HCT116 (cell line): ENCODE results near the gene TRIL. TPM values are rescaled to one million over a fixed set of nuclear protein-coding genes. Genes with fewer than 3 reads are reported as not detected.

Experiments used
- ATAC-seq: fragments of 200-7000 bp; cut with Tn5 transposase; 2 replicates; pipeline ENCODE4 v1.9.1; 2020; ENCODE audit warnings: mild to moderate bottlenecking, moderate library complexity
- BruUV-seq: library from RNA; stranded (reverse); fragments of 400-500 nt; replicated peaks from 2 replicates; lab custom pipeline; 2021; lab: Mats Ljungman, UMichigan
- CTCF ChIA-PET: fragments of 300-600 bp; sonication (Branson Sonifier 250); formaldehyde crosslinking; loops from one replicate; lab custom pipeline; 2021; ENCODE audit warnings: antibody characterized with exemption; lab: Charles Lee
- POLR2A ChIA-PET: fragments of 300-600, 350-600 bp; sonication (Branson Sonifier 250); formaldehyde crosslinking; loops from one replicate; lab custom pipeline; 2021; ENCODE audit warnings: antibody characterized with exemption; lab: Charles Lee
- RAD21 ChIA-PET, 2 experiments: fragments of 300-600 bp; sonication (Branson Sonifier 250); formaldehyde crosslinking; loops; one replicate each; lab custom pipeline; 2023; ENCODE audit warnings: low total read pairs in 2 of 2; ENCODE audit not compliant: uncharacterized antibody in 2 of 2, unreplicated experiment in 2 of 2, low non-redundant PET in 1 of 2; lab: Charles Lee
- DNase-seq: peaks from one replicate; pipeline ENCODE4 v3.0.0-alpha.2; 2010; ENCODE audit warnings: low read depth, low spot score
- H2AFZ ChIP-seq: fragments of 200-600 bp; shearing (Covaris generic), sonication (generic); 2 replicates; pipeline ENCODE4 v1.6.1; 2017; ENCODE audit warnings: low read depth, mixed run types, mixed read lengths, antibody characterized with exemption, low read length; ENCODE audit not compliant: poor library complexity, severe bottlenecking
- H3K27ac ChIP-seq: 2 replicates; pipeline ENCODE4 v1.5.1; 2012; ENCODE audit warnings: low read depth, low read length
- H3K27me3 ChIP-seq: fragments of 200-600 bp; sonication (generic); 2 replicates; pipeline ENCODE4 v1.6.1; 2016; ENCODE audit warnings: mixed run types, low read length, mixed read lengths; ENCODE audit not compliant: insufficient read depth
- H3K36me3 ChIP-seq, 2 experiments: fragments of 200-500 bp in 1 of 2; fragments of 200-600 bp in 1 of 2; sonication (Bioruptor generic) in 1 of 2; sonication (generic) in 1 of 2; 2 replicates each; pipeline versions ENCODE4 v1.5.1 to v1.6.1; 2014 to 2016; ENCODE audit warnings: low read length in 2 of 2, inconsistent platforms in 1 of 2, mixed read lengths in 1 of 2, mixed run types in 1 of 2; ENCODE audit not compliant: insufficient read depth in 2 of 2, control insufficient read depth in 1 of 2
- H3K4me1 ChIP-seq, 2 experiments: fragments of 200-600 bp in 1 of 2; sonication (generic) in 1 of 2; 2 replicates each; pipeline versions ENCODE4 v1.5.1 to v1.6.1; 2012 to 2017; ENCODE audit warnings: low read length in 2 of 2, inconsistent platforms in 1 of 2, mild to moderate bottlenecking in 1 of 2, mixed read lengths in 1 of 2, mixed run types in 1 of 2, moderate library complexity in 1 of 2; ENCODE audit not compliant: insufficient read depth in 2 of 2, control insufficient read depth in 1 of 2
- H3K4me2 ChIP-seq: fragments of 200-600 bp; sonication (generic); 2 replicates; pipeline ENCODE4 v1.6.1; 2017; ENCODE audit warnings: mixed run types, low read length, mixed read lengths
- H3K4me3 ChIP-seq, 2 experiments: fragments of 200-600 bp in 1 of 2; sonication (generic) in 1 of 2; replicated peaks in 1 of 2; 2 replicates each; pipeline ENCODE4 v1.5.1; 2011 to 2016; ENCODE audit warnings: low read length in 2 of 2, control low read depth in 1 of 2, low read depth in 1 of 2, mild to moderate bottlenecking in 1 of 2, mixed read lengths in 1 of 2, mixed run types in 1 of 2
- H3K79me2 ChIP-seq: fragments of 200-600 bp; sonication (generic); 2 replicates; pipeline ENCODE4 v1.6.1; 2017; ENCODE audit warnings: mild to moderate bottlenecking, mixed run types, low read length, moderate library complexity, mixed read lengths; ENCODE audit not compliant: insufficient read depth
- H3K9ac ChIP-seq: fragments of 200-600 bp; sonication (generic); 2 replicates; pipeline ENCODE4 v1.6.1; 2016; ENCODE audit warnings: low read length, mixed read lengths
- H3K9me2 ChIP-seq: fragments of 200-600 bp; sonication (generic), shearing (Covaris generic); 2 replicates; pipeline ENCODE4 v1.6.1; 2017; ENCODE audit warnings: mixed run types, mild to moderate bottlenecking, moderate library complexity; ENCODE audit not compliant: insufficient read depth
- H3K9me3 ChIP-seq, 2 experiments: fragments of 200-500 bp in 1 of 2; fragments of 200-600 bp in 1 of 2; sonication (Bioruptor generic) in 1 of 2; sonication (generic) in 1 of 2; 2 replicates each; pipeline ENCODE4 v1.6.1; 2014 to 2017; ENCODE audit warnings: low read length in 2 of 2, mixed read lengths in 2 of 2, inconsistent platforms in 1 of 2, low read depth in 1 of 2, mild to moderate bottlenecking in 1 of 2, mixed run types in 1 of 2, moderate library complexity in 1 of 2; ENCODE audit not compliant: control insufficient read depth in 1 of 2, insufficient read depth in 1 of 2
- H4K20me1 ChIP-seq: fragments of 200-600 bp; sonication (generic), shearing (Covaris generic); 2 replicates; pipeline ENCODE4 v1.6.1; 2017; ENCODE audit warnings: mixed run types, mild to moderate bottlenecking, moderate library complexity; ENCODE audit not compliant: insufficient read depth
- CBX3 ChIP-seq: IDR thresholded peaks from 2 replicates; pipeline ENCODE4 v1.6.1; 2012; ENCODE audit warnings: low read depth
- EGR1 ChIP-seq: IDR thresholded peaks from 2 replicates; pipeline ENCODE4 v1.6.1; 2012; ENCODE audit warnings: low read depth
- ELF1 ChIP-seq: IDR thresholded peaks from 2 replicates; pipeline ENCODE4 v1.6.1; 2012; ENCODE audit warnings: low read depth, borderline replicate concordance
- EZH2 ChIP-seq: fragments of 200-600 bp; sonication (generic); IDR thresholded peaks from 2 replicates; pipeline ENCODE4 v1.6.1; 2017; ENCODE audit warnings: antibody characterized with exemption, mixed run types
- FOSL1 ChIP-seq: IDR thresholded peaks from 2 replicates; pipeline ENCODE4 v1.6.1; 2012; ENCODE audit warnings: low read depth
- MAX ChIP-seq: IDR thresholded peaks from 2 replicates; pipeline ENCODE4 v1.6.1; 2012
- POLR2A ChIP-seq: IDR thresholded peaks from 2 replicates; pipeline ENCODE4 v1.7.0; 2011; ENCODE audit warnings: borderline replicate concordance; ENCODE audit not compliant: insufficient read depth, insufficient read length; ENCODE audit errors: extremely low read depth
- POLR2AphosphoS5 ChIP-seq: IDR thresholded peaks from 2 replicates; pipeline ENCODE4 v1.6.1; 2011; ENCODE audit warnings: mild to moderate bottlenecking, low read depth, low read length, moderate library complexity
- RAD21 ChIP-seq: IDR thresholded peaks from 2 replicates; pipeline ENCODE4 v1.6.1; 2012; ENCODE audit warnings: low read depth, mild to moderate bottlenecking
- SIN3A ChIP-seq: IDR thresholded peaks from 2 replicates; pipeline ENCODE4 v1.6.1; 2012; ENCODE audit warnings: low read depth
- TCF7L2 ChIP-seq: IDR thresholded peaks from 2 replicates; pipeline ENCODE4 v1.7.0; 2011; ENCODE audit warnings: borderline replicate concordance, inconsistent platforms; ENCODE audit not compliant: insufficient read depth, insufficient read length; ENCODE audit errors: extremely low read depth
- ZBTB33 ChIP-seq: IDR thresholded peaks from 2 replicates; pipeline ENCODE4 v1.6.1; 2011; ENCODE audit warnings: mild to moderate bottlenecking, low read length, moderate library complexity; ENCODE audit not compliant: insufficient replicate concordance; ENCODE audit errors: extremely low read depth
- ZNF274 ChIP-seq: fragments of 200-500 bp; sonication (Bioruptor generic); IDR thresholded peaks from 2 replicates; pipeline ENCODE4 v1.6.1; 2014; ENCODE audit warnings: mild to moderate bottlenecking, low read depth, low read length, inconsistent platforms
- intact Hi-C: fragments of 100-400 bp; cut with micrococcal nuclease; formaldehyde crosslinking; loops from 2 replicates; pipeline ENCODE4 v1.10.0; 2022
- total RNA-seq: library from RNA; stranded (reverse); gene quantifications from one replicate; pipeline ENCODE4 v1.2.1, GENCODE V29; 2021; ENCODE audit not compliant: unreplicated experiment
- TF ChIP-seq, protein P1 (sequence below): IDR thresholded peaks from 2 replicates; pipeline ENCODE4 v1.6.1; 2012
- TF ChIP-seq, protein P2 (sequence below), 3 experiments: fragments of 200-600 bp in 1 of 3; sonication (generic) in 1 of 3; IDR thresholded peaks in 2 of 3; conservative IDR thresholded peaks in 1 of 3; 2 replicates each; pipeline ENCODE4 v1.5.1; 2012 to 2017; ENCODE audit warnings: low read depth in 2 of 3, low read length in 2 of 3, antibody characterized with exemption in 1 of 3, borderline replicate concordance in 1 of 3, control low read depth in 1 of 3, mild to moderate bottlenecking in 1 of 3, mixed read lengths in 1 of 3, mixed run types in 1 of 3, moderate library complexity in 1 of 3; ENCODE audit not compliant: insufficient read depth in 1 of 3
- TF ChIP-seq, protein P3 (sequence below): IDR thresholded peaks from 2 replicates; pipeline ENCODE4 v1.6.1; 2012; ENCODE audit warnings: low read depth

The TRIL gene
- total RNA-seq, 1 experiment from 2014 or later = not detected

GRCh38 chr7:28999427-28999826 is 41.3 kb upstream of the TRIL start:
- Histone ChIP-seq H3K36me3 (no peaks in the 10 kb centered on the region), H3K9me2 (no peaks in the 10 kb centered on the region), H3K27ac (no peak overlapping the region), H2AFZ (no peak overlapping the region), H3K4me3 (no peak overlapping the region), H3K9me3 (no peaks in the 10 kb centered on the region), H3K27me3 (no peaks in the 10 kb centered on the region), H3K4me2 (no peak overlapping the region), H3K4me1 (no peaks in the 10 kb centered on the region), H4K20me1 (no peaks in the 10 kb centered on the region), H3K9ac (no peak overlapping the region), H3K79me2 (no peaks in the 10 kb centered on the region)
- RAD21 ChIA-PET = no interaction called here
- ATAC-seq (no peak), DNase-seq (no peak)
- CTCF ChIA-PET = no interaction called here
- no peak for TF ChIP-seq POLR2AphosphoS5
- TF ChIP-seq ELF1 = no peak
- no peak for TF ChIP-seq EGR1
- no peak for TF ChIP-seq FOSL1
- TF ChIP-seq, protein P1, sequence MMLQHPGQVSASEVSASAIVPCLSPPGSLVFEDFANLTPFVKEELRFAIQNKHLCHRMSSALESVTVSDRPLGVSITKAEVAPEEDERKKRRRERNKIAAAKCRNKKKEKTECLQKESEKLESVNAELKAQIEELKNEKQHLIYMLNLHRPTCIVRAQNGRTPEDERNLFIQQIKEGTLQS = no peak
- no peak for TF ChIP-seq SIN3A
- TF ChIP-seq TCF7L2 = no peak
- TF ChIP-seq ZNF274 = no peak
- no peak for TF ChIP-seq EZH2
- no peak for TF ChIP-seq POLR2A
- TF ChIP-seq, protein P2, sequence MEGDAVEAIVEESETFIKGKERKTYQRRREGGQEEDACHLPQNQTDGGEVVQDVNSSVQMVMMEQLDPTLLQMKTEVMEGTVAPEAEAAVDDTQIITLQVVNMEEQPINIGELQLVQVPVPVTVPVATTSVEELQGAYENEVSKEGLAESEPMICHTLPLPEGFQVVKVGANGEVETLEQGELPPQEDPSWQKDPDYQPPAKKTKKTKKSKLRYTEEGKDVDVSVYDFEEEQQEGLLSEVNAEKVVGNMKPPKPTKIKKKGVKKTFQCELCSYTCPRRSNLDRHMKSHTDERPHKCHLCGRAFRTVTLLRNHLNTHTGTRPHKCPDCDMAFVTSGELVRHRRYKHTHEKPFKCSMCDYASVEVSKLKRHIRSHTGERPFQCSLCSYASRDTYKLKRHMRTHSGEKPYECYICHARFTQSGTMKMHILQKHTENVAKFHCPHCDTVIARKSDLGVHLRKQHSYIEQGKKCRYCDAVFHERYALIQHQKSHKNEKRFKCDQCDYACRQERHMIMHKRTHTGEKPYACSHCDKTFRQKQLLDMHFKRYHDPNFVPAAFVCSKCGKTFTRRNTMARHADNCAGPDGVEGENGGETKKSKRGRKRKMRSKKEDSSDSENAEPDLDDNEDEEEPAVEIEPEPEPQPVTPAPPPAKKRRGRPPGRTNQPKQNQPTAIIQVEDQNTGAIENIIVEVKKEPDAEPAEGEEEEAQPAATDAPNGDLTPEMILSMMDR (IDR thresholded peaks at IDR 0.05 in 2 of 3, conservative IDR thresholded peaks at IDR 0.05 in 1 of 3; ENCODE audit: borderline replicate concordance in 1 of 3, insufficient read depth in 1 of 3, low read depth in 2 of 3, low read length in 2 of 3) = no peak
- TF ChIP-seq RAD21 = no peak
- TF ChIP-seq, protein P3, sequence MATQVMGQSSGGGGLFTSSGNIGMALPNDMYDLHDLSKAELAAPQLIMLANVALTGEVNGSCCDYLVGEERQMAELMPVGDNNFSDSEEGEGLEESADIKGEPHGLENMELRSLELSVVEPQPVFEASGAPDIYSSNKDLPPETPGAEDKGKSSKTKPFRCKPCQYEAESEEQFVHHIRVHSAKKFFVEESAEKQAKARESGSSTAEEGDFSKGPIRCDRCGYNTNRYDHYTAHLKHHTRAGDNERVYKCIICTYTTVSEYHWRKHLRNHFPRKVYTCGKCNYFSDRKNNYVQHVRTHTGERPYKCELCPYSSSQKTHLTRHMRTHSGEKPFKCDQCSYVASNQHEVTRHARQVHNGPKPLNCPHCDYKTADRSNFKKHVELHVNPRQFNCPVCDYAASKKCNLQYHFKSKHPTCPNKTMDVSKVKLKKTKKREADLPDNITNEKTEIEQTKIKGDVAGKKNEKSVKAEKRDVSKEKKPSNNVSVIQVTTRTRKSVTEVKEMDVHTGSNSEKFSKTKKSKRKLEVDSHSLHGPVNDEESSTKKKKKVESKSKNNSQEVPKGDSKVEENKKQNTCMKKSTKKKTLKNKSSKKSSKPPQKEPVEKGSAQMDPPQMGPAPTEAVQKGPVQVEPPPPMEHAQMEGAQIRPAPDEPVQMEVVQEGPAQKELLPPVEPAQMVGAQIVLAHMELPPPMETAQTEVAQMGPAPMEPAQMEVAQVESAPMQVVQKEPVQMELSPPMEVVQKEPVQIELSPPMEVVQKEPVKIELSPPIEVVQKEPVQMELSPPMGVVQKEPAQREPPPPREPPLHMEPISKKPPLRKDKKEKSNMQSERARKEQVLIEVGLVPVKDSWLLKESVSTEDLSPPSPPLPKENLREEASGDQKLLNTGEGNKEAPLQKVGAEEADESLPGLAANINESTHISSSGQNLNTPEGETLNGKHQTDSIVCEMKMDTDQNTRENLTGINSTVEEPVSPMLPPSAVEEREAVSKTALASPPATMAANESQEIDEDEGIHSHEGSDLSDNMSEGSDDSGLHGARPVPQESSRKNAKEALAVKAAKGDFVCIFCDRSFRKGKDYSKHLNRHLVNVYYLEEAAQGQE = no peak
- TF ChIP-seq MAX = no peak
- no peak for TF ChIP-seq ZBTB33
- no peak for TF ChIP-seq CBX3
- no TSS peak for BruUV-seq
- POLR2A ChIA-PET = no interaction called here
- intact Hi-C loops = no loop called here
